ENCODE measurements around the gene C2orf69. TPM values are rescaled to one million over a fixed set of nuclear protein-coding genes. Genes with fewer than 3 reads are reported as not detected.

Gene C2orf69
- total and polyA plus RNA-seq, 7 donors: 7.2 to 13.6 (median 11.1) TPM

DNA sequence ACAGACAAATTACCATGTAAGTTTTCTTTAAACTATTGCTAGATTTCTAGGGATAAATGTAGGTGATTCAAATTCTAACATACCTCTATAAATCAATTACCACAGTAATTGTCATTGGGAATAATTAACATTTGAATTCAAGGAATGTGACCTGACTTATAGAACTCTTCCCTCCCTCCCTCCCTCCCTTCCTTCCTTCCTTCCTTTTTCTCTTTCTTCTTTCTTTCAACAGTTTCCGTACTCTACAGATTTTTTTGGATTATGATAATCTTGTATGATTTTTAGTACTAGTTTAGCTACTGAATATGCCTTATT lies 41.9 kb upstream of the C2orf69 start:
- no peak for DNase-seq
- TF ChIP-seq, protein P1, sequence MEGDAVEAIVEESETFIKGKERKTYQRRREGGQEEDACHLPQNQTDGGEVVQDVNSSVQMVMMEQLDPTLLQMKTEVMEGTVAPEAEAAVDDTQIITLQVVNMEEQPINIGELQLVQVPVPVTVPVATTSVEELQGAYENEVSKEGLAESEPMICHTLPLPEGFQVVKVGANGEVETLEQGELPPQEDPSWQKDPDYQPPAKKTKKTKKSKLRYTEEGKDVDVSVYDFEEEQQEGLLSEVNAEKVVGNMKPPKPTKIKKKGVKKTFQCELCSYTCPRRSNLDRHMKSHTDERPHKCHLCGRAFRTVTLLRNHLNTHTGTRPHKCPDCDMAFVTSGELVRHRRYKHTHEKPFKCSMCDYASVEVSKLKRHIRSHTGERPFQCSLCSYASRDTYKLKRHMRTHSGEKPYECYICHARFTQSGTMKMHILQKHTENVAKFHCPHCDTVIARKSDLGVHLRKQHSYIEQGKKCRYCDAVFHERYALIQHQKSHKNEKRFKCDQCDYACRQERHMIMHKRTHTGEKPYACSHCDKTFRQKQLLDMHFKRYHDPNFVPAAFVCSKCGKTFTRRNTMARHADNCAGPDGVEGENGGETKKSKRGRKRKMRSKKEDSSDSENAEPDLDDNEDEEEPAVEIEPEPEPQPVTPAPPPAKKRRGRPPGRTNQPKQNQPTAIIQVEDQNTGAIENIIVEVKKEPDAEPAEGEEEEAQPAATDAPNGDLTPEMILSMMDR (IDR thresholded peaks at IDR 0.05): no peak
- TF ChIP-seq POLR2AphosphoS5 (IDR thresholded peaks at IDR 0.05): no peak
- Histone ChIP-seq H3K4me1 (no peaks in the 10 kb centered on the region), H3K27ac (no peak overlapping the region), H3K27me3 (no peaks in the 10 kb centered on the region), H3K4me3 (no peak overlapping the region), H3K9me3 (peaks cover 0 to 4% (median 0%) of the 10 kb centered on the region in 4 donors), H3K36me3 (no peaks in the 10 kb centered on the region)
- WGBS, 2 donors: 90 to 91% methylated on average over 1 of the region's 1 CpG
- intact Hi-C loops (cut with DNase I): no loop called here

DNA sequence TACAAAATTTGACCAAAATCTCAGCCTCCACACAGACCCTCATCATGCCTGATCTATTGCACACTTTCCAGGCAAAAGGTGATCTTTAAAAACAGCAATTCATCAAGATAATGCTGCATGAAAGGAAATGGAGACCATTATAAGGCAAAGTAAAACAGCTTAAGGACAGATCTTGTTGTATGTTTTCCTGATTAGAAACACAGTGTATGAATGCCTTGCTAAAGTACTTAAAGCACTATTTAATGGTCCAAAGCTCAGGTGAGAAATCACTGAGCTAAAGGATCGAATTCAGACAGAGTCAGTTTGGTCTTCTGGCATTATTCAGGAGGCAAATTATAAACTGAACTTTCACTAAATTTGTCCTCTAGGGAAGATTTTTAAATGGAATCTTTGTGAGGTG lies 41.4 kb upstream of the C2orf69 start:
- Histone ChIP-seq H3K27me3 (no peaks in the 10 kb centered on the region), H3K9me3 (peaks cover 0 to 5% (median 0%) of the 10 kb centered on the region in 4 donors), H3K36me3 (no peaks in the 10 kb centered on the region), H3K27ac (no peak overlapping the region), H3K4me3 (no peak overlapping the region), H3K4me1 (no peaks in the 10 kb centered on the region)
- intact Hi-C loops (cut with DNase I): no loop called here
- no peak for DNase-seq
- TF ChIP-seq POLR2A (IDR thresholded peaks at IDR 0.05) (no peak), EP300 (IDR thresholded peaks at IDR 0.05) (no peak), POLR2AphosphoS5 (IDR thresholded peaks at IDR 0.05) (no peak)
- TF ChIP-seq, protein P1 (IDR thresholded peaks at IDR 0.05): no peak
- WGBS, 2 donors: 67 to 68% methylated on average over 1 of the region's 1 CpG

DNA sequence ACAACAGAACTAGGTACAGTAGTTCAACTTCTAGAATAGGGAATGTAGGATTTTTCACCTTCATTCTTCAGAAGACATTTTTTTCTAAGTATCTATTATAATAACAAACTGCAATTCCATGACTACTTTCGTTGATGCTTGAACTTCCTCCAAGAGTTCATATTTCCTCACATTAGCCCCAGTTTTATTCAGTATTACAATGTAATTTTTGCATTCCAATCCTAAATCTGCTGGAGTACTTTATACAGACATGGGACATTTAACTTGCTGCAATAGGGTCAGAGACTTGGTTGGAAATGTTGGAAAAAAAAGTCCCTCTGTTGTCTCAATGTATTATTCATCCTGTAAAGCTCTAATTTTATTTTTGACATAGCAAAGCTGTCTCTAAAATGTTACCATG lies 40.5 kb upstream of the C2orf69 start:
- DNase-seq: no peak
- Histone ChIP-seq H3K36me3 (no peaks in the 10 kb centered on the region), H3K27ac (no peak overlapping the region), H3K9me3 (peaks cover 0 to 5% (median 0%) of the 10 kb centered on the region in 4 donors), H3K4me3 (no peak overlapping the region), H3K27me3 (no peaks in the 10 kb centered on the region), H3K4me1 (no peaks in the 10 kb centered on the region)
- TF ChIP-seq, protein P1 (IDR thresholded peaks at IDR 0.05): no peak
- no peak for TF ChIP-seq POLR2AphosphoS5 (IDR thresholded peaks at IDR 0.05)
- TF ChIP-seq EP300 (IDR thresholded peaks at IDR 0.05): no peak
- no peak for TF ChIP-seq POLR2A (IDR thresholded peaks at IDR 0.05)
- 66% methylated on average over 1 of the region's 1 CpG for WGBS, 2 donors
- intact Hi-C loops (cut with DNase I): no loop called here

DNA sequence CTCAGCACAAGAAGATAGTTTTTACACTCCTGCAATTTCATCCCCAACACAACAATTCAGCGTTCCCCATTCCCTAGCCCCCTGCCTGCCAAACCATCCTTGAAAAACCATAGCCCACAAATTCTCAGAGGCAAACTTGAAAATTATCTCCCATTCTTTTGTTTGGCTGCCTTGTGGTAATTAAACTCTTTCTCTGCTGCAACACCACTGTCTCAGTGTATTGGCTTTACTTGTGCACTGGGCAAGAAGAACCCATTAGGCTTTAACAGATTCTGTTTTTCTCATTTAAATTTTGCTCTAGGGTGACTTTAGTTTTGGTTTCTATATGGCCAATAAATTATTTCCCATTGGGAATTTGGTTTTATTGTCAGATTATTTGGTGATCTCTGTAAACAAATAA lies 36.9 kb upstream of the C2orf69 start:
- no peaks in the 10 kb centered on the region for H3K36me3 ChIP-seq
- no peak for DNase-seq
- no peaks in the 10 kb centered on the region for H3K4me1 ChIP-seq
- peaks cover 0 to 5% (median 0%) of the 10 kb centered on the region in 3 donors for H3K27me3 ChIP-seq
- peaks cover 0 to 5% (median 0%) of the 10 kb centered on the region in 4 donors for H3K9me3 ChIP-seq
- intact Hi-C loops (cut with DNase I): no loop called here
- H3K27ac ChIP-seq: no peak overlapping the region
- 95 to 99% methylated on average over 1 of the region's 1 CpG for WGBS, 2 donors
- TF ChIP-seq POLR2A (IDR thresholded peaks at IDR 0.05) (no peak), POLR2AphosphoS5 (IDR thresholded peaks at IDR 0.05) (no peak), EP300 (IDR thresholded peaks at IDR 0.05) (no peak)
- TF ChIP-seq, protein P1 (IDR thresholded peaks at IDR 0.05): no peak
- no peak overlapping the region for H3K4me3 ChIP-seq

DNA sequence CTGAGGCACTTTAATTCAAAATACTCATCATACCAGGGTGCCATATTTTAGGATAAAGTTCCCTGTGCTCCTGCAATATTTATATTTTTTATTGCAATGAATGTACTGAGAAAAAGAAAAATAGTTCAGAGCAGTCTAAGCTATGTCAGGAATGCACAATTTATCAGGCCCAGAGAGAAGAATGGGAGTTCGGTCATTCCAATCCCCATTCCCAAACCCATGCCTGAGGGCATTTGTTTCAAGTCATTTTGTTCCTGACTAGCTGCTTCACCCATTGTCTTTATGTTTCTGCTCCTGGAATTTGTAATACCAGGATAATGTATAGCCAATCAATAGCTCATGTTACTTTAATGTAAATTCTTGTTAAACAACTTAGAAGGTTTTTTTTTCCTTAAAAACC lies 35.7 kb upstream of the C2orf69 start:
- no peak overlapping the region for H3K27ac ChIP-seq
- H3K4me3 ChIP-seq: no peak overlapping the region
- H3K4me1 ChIP-seq: no peaks in the 10 kb centered on the region
- TF ChIP-seq POLR2A (IDR thresholded peaks at IDR 0.05): no peak
- TF ChIP-seq, protein P1 (IDR thresholded peaks at IDR 0.05): no peak
- H3K9me3 ChIP-seq: peaks cover 0 to 5% (median 0%) of the 10 kb centered on the region in 4 donors
- DNase-seq: no peak
- 93 to 98% methylated on average over 1 of the region's 1 CpG for WGBS, 2 donors
- no peaks in the 10 kb centered on the region for H3K36me3 ChIP-seq
- intact Hi-C loops (cut with DNase I): no loop called here
- H3K27me3 ChIP-seq: peaks cover 0 to 5% (median 0%) of the 10 kb centered on the region in 3 donors
